ENCODE measurements around the gene SSB. TPM values are rescaled to one million over a fixed set of nuclear protein-coding genes. Genes with fewer than 3 reads are reported as not detected.
A peak's percentile ranks its signal among the peaks of the same experiment; 100 is the strongest.
"Not testable (repeated sequence)": the region's sequence is repeated elsewhere in the genome, so short reads cannot be mapped to it uniquely, and the experiment has no call there.

Gene SSB
- total RNA-seq, 1 experiment from 2014 or later, result 160 TPM

DNA sequence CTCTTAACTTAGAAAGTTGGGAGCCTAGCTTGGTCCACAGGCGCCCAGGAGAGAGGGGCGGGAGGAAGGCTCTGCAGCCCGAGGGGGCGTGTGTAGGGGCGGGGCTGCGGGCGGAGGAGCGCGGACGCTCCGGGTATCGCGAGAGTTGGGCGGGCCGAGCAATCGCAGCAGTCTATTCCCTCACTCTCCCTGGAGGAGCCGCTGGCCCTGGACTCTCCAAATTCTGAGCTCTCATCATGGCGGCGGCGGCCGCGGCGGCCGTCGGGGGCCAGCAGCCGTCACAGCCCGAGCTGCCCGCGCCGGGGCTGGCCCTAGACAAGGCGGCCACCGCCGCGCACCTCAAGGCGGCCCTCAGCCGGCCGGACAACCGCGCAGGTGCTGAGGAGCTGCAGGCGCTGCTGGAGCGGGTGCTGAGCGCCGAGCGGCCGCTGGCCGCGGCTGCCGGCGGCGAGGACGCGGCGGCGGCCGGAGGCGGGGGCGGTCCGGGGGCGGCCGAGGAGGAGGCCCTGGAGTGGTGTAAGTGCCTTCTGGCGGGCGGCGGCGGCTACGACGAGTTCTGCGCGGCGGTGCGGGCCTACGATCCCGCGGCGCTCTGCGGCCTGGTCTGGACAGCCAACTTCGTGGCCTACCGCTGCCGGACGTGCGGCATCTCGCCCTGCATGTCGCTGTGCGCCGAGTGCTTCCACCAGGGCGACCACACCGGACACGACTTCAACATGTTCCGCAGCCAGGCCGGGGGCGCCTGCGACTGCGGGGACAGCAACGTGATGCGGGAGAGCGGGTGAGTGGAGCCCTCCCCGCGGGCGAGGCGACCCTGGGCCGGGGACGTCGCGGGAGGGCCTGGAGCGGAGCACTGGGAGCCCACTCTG is 28.8 kb downstream of the SSB start, which contains the start of gene UBR3:
Gene UBR3 (plus strand): TSS at position 183 of the 869 bp plus-strand sequence. CDS start 54 bp downstream, at position 237.
- no peaks in the 10 kb centered on the region for H3K27me3 ChIP-seq (ENCODE audit: low read length)
- DNase-seq, result peak; percentile 96
- H3K9me2 ChIP-seq (replicated peaks; ENCODE audit: insufficient read depth, low read length), result no peaks in the 10 kb centered on the region
- peak within 1 kb of the TSS; percentile 80 for H3K9ac ChIP-seq (ENCODE audit: low read length)
- H3K4me3 ChIP-seq (ENCODE audit: low read length), result peak within 1 kb of the TSS; percentile 84
- peaks cover 69% of the 10 kb centered on the region for H3K79me2 ChIP-seq (ENCODE audit: low read length)
- H3K4me1 ChIP-seq (ENCODE audit: low read length), result peaks cover 30% of the 10 kb centered on the region
- peaks cover 14% of the 10 kb centered on the region; the same call in 1 of the 2 replicates for H4K20me1 ChIP-seq (ENCODE audit: insufficient read depth, low read depth, low read length)
- H3K27ac ChIP-seq (ENCODE audit: low read length), result no peak within 1 kb of the TSS
- H2AFZ ChIP-seq (ENCODE audit: low read length), result no peak within 1 kb of the TSS
- H3K36me3 ChIP-seq (ENCODE audit: insufficient read depth, low read length), result peaks cover 15% of the 10 kb centered on the region; the same call in 1 of the 2 replicates
- H3K4me2 ChIP-seq (ENCODE audit: low read depth, low read length, poor library complexity, severe bottlenecking), result peak within 1 kb of the TSS; percentile 66
- H3K9me3 ChIP-seq (ENCODE audit: low read length), result no peaks in the 10 kb centered on the region

DNA sequence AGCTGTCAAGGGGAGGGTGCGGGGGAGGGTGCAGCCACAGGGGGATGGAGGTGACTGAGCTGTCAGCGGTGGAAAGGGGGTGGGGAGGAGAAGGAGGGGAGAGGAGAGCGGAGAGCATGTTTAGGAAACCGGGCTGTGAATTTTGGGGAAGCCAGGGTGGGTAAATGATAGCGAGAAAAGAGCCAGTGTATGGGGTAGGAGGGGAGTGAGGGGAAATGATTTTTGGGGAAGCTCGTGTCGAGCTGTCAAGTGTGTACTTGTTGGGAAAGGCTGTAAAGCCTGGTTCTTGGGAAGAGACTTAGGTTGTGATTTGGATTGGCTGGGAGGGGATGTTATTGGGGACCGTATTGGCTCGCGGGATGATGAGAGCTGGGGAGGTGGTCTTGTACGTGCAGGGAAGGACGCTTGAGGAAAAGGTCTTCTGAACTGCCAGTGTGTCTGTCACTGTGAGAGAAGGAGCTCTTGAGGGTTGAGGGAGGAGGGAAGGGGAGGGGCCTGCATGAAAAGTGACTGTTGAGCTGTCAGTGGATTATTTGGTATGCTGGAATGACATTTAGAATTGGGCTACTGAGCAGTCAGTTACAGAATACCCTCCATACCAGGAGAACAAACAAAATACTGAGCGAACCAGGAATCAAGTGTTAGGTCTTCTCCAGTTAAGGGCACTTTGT is 29.6 kb downstream of the SSB start:
- Histone ChIP-seq H3K4me2 (ENCODE audit: low read depth, low read length, poor library complexity, severe bottlenecking) (peak overlapping the region; percentile 66), H4K20me1 (ENCODE audit: insufficient read depth, low read depth, low read length) (peaks cover 14% of the 10 kb centered on the region; the same call in 1 of the 2 replicates), H3K79me2 (ENCODE audit: low read length) (peaks cover 69% of the 10 kb centered on the region), H3K36me3 (ENCODE audit: insufficient read depth, low read length) (peaks cover 9% of the 10 kb centered on the region; the same call in 1 of the 2 replicates), H3K4me3 (ENCODE audit: low read length) (peak overlapping the region; percentile 84), H3K9me3 (ENCODE audit: low read length) (no peaks in the 10 kb centered on the region), H3K9me2 (replicated peaks; ENCODE audit: insufficient read depth, low read length) (no peaks in the 10 kb centered on the region), H3K9ac (ENCODE audit: low read length) (peak overlapping the region; percentile 80), H2AFZ (ENCODE audit: low read length) (no peak overlapping the region), H3K4me1 (ENCODE audit: low read length) (peaks cover 22% of the 10 kb centered on the region), H3K27ac (ENCODE audit: low read length) (no peak overlapping the region), H3K27me3 (ENCODE audit: low read length) (no peaks in the 10 kb centered on the region)
- peak; percentile 80 for DNase-seq

DNA sequence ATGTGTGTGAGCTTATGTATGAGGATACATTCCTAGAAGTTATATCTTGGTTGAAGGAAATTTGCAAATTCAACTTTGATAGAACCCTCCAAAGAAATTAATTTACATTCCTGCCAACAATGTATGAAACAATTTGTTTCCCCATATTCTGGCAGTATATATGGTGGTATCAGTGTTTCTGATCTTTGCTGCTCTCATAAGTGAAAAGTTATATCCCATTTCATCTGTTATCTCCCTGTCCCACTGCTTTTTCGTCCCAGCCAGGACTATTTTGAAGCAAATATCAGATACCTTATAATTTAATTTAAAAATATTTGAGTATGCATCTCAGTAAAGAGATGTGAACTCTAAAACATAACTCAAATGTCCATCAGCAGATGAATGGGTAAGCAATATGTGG is 35.7 kb downstream of the SSB start:
- Histone ChIP-seq H3K4me2 (ENCODE audit: low read depth, low read length, poor library complexity, severe bottlenecking) (no peak overlapping the region), H3K4me3 (ENCODE audit: low read length) (no peak overlapping the region), H3K9ac (ENCODE audit: low read length) (no peak overlapping the region), H4K20me1 (ENCODE audit: insufficient read depth, low read depth, low read length) (no peaks in the 10 kb centered on the region), H3K36me3 (ENCODE audit: insufficient read depth, low read length) (peaks cover 9% of the 10 kb centered on the region; the same call in 1 of the 2 replicates), H3K9me2 (replicated peaks; ENCODE audit: insufficient read depth, low read length) (no peaks in the 10 kb centered on the region), H2AFZ (ENCODE audit: low read length) (no peak overlapping the region), H3K4me1 (ENCODE audit: low read length) (no peaks in the 10 kb centered on the region; the same call in 1 of the 2 replicates), H3K79me2 (ENCODE audit: low read length) (peaks cover 95% of the 10 kb centered on the region), H3K9me3 (ENCODE audit: low read length) (no peaks in the 10 kb centered on the region), H3K27ac (ENCODE audit: low read length) (no peak overlapping the region), H3K27me3 (ENCODE audit: low read length) (no peaks in the 10 kb centered on the region)
- DNase-seq, result no peak

DNA sequence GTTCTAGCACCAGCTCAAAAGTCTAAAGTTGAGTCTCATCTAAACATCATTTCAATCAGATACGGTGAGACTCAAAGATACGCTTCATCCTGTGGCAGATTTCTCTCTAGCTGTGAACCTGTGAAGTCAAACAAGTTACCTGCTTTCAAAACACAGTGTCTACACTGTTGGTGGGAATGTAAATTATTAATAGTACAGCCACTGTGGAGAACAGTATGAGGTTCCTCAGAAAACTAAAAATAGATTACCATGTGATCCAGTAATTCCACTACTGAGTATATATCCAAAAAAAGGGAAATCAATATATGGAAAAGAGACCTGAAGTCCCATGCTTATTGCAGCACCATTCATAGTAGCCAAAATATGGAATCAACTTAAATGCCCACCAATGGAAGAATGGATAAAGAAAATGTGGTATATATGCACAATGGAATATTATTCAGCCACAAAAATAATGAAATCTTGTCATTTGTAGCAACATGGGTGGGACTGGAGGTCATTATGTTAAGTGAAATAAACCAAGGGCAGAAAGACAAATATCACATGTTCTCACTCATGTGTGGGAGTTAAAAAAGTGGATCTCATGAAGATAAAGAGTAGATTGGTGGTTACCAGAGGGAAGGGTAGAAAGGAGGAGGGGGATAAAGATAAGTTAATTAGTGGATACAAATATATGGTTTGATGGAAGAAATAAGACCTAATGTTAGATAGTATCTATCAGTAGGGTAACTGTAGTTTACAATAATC is 40.2 kb downstream of the SSB start:
- Histone ChIP-seq H3K79me2 (ENCODE audit: low read length) (peaks cover 82% of the 10 kb centered on the region), H3K9me3 (ENCODE audit: low read length) (no peaks in the 10 kb centered on the region), H3K27me3 (ENCODE audit: low read length) (no peaks in the 10 kb centered on the region), H3K27ac (ENCODE audit: low read length) (no peak overlapping the region), H3K4me2 (ENCODE audit: low read depth, low read length, poor library complexity, severe bottlenecking) (no peak overlapping the region), H3K4me1 (ENCODE audit: low read length) (peaks cover 6% of the 10 kb centered on the region), H4K20me1 (ENCODE audit: insufficient read depth, low read depth, low read length) (no peaks in the 10 kb centered on the region), H3K36me3 (ENCODE audit: insufficient read depth, low read length) (no peaks in the 10 kb centered on the region), H2AFZ (ENCODE audit: low read length) (no peak overlapping the region), H3K9ac (ENCODE audit: low read length) (no peak overlapping the region), H3K9me2 (replicated peaks; ENCODE audit: insufficient read depth, low read length) (no peaks in the 10 kb centered on the region), H3K4me3 (ENCODE audit: low read length) (no peak overlapping the region)
- peak; percentile 35 for DNase-seq

DNA sequence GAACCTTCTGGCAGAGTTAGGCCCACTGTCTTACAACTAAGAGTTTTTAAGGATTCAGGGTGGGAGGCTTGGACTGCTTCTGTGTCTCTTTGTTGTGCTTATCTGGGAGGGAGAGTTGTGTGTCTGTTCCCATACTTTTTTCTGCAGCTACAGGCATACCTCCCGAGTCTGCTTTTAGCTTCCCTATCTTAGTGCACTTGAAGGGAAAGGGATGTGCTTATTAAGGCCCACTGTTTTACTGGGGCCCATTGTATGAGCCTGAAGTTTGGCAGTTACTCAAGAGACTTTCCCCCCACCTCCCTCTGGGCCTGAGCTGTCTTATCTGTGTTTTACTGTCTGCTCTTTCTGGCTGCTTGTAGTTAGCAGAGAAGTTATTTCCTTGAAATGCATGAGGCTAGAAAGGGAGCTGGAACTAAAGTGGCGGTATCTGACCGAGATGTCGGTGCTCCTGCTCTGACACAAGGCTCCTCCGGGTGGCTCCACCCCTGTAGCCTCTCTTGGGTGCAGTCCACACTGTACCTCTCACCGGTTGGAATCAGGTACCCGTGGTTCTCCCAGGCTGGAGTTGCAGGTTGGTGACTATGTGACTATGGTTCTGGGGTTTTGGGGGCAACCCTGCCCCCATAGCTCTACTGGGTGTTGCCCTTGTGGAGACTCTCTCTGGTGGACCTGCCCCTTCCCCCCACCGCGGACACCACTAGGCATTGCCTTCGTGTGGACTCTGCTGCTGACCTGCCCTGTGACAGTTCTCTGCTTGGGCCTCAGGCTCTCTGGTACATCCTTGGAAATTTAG is 41.5 kb downstream of the SSB start:
- Histone ChIP-seq H3K9me3 (ENCODE audit: low read length) (no peaks in the 10 kb centered on the region), H3K79me2 (ENCODE audit: low read length) (peaks cover 82% of the 10 kb centered on the region), H3K9ac (ENCODE audit: low read length) (no peak overlapping the region), H2AFZ (ENCODE audit: low read length) (no peak overlapping the region), H3K27me3 (ENCODE audit: low read length) (no peaks in the 10 kb centered on the region), H3K36me3 (ENCODE audit: insufficient read depth, low read length) (no peaks in the 10 kb centered on the region), H3K4me1 (ENCODE audit: low read length) (peaks cover 6% of the 10 kb centered on the region), H3K27ac (ENCODE audit: low read length) (no peak overlapping the region), H3K4me3 (ENCODE audit: low read length) (no peak overlapping the region), H4K20me1 (ENCODE audit: insufficient read depth, low read depth, low read length) (no peaks in the 10 kb centered on the region), H3K4me2 (ENCODE audit: low read depth, low read length, poor library complexity, severe bottlenecking) (no peak overlapping the region), H3K9me2 (replicated peaks; ENCODE audit: insufficient read depth, low read length) (no peaks in the 10 kb centered on the region)
- peak; percentile 36 for DNase-seq

DNA sequence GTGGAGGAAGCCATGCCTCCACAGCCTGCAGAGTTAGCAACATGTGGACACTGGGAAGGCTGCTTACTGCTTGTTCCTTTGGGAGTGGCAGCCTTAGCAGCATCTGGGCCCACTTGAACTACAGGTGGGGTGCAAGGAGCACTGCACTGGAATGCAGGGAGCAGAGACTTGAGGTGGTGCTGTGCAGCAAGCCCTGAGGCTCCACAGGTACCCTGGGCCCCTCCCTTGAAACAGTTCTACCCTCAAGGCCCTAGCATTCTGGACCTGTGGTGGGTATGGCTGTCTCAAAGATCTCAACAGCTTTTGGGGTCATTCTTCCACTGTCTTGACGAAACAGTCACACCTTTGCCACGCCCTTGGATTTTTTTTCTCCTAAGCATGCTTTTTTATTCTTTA is 42.1 kb downstream of the SSB start:
- no peak overlapping the region for H3K27ac ChIP-seq (ENCODE audit: low read length)

DNA sequence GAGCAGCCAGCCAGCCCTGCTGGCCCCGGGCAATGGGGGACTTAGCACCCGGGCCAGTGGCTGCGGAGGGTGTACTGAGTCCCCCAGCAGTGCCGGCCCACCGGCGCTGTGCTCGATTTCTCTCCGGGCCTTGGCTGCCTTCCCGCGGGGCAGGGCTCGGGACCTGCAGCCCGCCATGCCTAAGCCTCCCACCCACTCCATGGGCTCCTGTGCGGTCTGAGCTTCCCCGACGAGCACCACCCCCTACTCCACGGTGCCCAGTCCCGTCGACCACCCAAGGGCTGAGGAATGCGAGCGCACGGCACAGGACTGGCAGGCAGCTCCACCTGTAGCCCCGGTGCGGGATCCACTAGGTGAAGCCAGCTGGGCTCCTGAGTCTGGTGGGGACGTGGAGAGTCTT is 43.0 kb downstream of the SSB start:
- H3K36me3 ChIP-seq (ENCODE audit: insufficient read depth, low read length); H3K27me3 ChIP-seq (ENCODE audit: low read length): not testable (repeated sequence)

More for the DNA sequence above, 42.1 kb downstream of the SSB start:
- H3K9ac ChIP-seq (ENCODE audit: low read length), result no peak overlapping the region
- H3K4me2 ChIP-seq (ENCODE audit: low read depth, low read length, poor library complexity, severe bottlenecking), result no peak overlapping the region
- no peaks in the 10 kb centered on the region for H3K9me3 ChIP-seq (ENCODE audit: low read length)
- no peak overlapping the region for H2AFZ ChIP-seq (ENCODE audit: low read length)
- H4K20me1 ChIP-seq (ENCODE audit: insufficient read depth, low read depth, low read length), result no peaks in the 10 kb centered on the region
- peaks cover 6% of the 10 kb centered on the region for H3K4me1 ChIP-seq (ENCODE audit: low read length)
- H3K36me3 ChIP-seq (ENCODE audit: insufficient read depth, low read length), result no peaks in the 10 kb centered on the region
- DNase-seq, result peak; percentile 29
- no peaks in the 10 kb centered on the region for H3K27me3 ChIP-seq (ENCODE audit: low read length)
- H3K79me2 ChIP-seq (ENCODE audit: low read length), result peaks cover 82% of the 10 kb centered on the region
- H3K4me3 ChIP-seq (ENCODE audit: low read length), result no peak overlapping the region
- no peaks in the 10 kb centered on the region for H3K9me2 ChIP-seq (replicated peaks; ENCODE audit: insufficient read depth, low read length)

More for the DNA sequence above, 43.0 kb downstream of the SSB start:
- not testable (repeated sequence) for H3K9me3 ChIP-seq (ENCODE audit: low read length); H3K4me1 ChIP-seq (ENCODE audit: low read length); H3K4me3 ChIP-seq (ENCODE audit: low read length); H2AFZ ChIP-seq (ENCODE audit: low read length); DNase-seq; H3K9ac ChIP-seq (ENCODE audit: low read length); H3K27ac ChIP-seq (ENCODE audit: low read length); H3K4me2 ChIP-seq (ENCODE audit: low read depth, low read length, poor library complexity, severe bottlenecking); H3K9me2 ChIP-seq (replicated peaks; ENCODE audit: insufficient read depth, low read length); H4K20me1 ChIP-seq (ENCODE audit: insufficient read depth, low read depth, low read length)
- peaks cover 85% of the 10 kb centered on the region for H3K79me2 ChIP-seq (ENCODE audit: low read length)

Measured in Karpas-422 (cell line).